GM19193 (cell line): Measurements from ENCODE around the gene SERINC3.

Experiments
- POLR2A ChIP-seq: IDR thresholded peaks from 4 replicates; pipeline ENCODE4 v1.6.1; 2011; ENCODE audit not compliant: insufficient read depth, insufficient read length; ENCODE audit errors: extremely low read depth

SERINC3 gene

DNA sequence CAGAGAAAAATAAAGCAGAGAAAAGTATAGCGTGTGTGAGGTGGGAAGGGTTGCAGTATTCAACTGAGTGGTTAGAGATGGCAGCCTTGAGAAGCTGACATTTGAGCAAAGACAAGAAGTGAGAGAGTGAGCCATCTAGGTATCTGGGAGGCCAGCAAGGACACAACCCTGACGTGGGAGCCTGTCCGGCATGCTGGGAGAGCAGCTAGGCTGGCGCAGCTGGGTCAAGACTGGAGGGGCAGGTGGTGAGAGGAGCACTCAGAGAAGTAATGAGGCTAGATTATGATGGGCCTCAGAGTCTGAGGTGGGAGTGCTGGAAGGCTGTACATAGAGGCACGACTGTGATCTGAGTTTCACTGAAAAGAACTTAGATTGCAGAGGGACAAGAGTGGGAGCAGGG lies 33.3 kb downstream of the SERINC3 start:
- no peak for TF ChIP-seq POLR2A

GRCh38 chr20:44485830-44486198 lies 36.1 kb downstream of the SERINC3 start:
- no peak for TF ChIP-seq POLR2A

GRCh38 chr20:44485078-44485829 lies 36.6 kb downstream of the SERINC3 start:
- no peak for TF ChIP-seq POLR2A

DNA sequence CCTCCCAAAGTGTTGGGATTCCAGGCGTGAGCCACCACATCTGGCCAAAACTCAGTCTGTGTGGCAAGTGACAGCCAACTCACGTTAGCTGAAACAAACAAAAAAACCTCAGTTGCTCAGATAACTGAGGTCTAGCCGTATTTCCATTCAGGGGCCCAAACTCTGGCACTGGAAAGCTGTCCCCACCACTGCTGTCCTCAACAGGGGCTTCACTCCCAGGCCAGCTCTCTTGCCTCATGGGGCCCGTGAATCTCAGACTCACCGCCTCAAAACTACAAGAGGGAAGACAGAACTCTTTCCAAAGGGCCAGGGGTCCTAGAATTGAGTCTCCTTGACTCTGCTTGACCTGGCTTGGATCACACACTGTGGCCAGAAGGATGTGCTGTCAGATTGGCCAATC lies 38.8 kb downstream of the SERINC3 start:
- TF ChIP-seq POLR2A = no peak

GRCh38 chr20:44481719-44482416 lies 40.0 kb downstream of the SERINC3 start:
- TF ChIP-seq POLR2A = no peak

DNA sequence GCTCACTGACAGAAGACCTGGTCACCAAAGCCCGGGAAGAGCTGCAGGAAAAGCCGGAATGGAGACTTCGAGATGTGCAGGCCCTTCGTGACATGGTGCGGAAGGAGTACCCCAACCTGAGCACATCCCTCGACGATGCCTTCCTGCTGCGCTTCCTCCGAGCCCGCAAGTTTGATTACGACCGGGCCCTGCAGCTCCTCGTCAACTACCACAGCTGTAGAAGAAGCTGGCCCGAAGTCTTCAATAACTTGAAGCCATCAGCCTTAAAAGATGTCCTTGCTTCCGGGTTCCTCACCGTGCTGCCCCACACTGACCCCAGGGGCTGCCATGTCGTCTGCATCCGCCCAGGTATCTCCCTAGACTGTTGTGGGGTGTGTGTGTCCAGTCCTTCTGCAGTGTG lies 41.8 kb downstream of the SERINC3 start:
- TF ChIP-seq POLR2A = no peak

- TF ChIP-seq POLR2A = no peak
Observed at GRCh38 chr20:44479643-44480042, 42.2 kb downstream of the SERINC3 start.

DNA sequence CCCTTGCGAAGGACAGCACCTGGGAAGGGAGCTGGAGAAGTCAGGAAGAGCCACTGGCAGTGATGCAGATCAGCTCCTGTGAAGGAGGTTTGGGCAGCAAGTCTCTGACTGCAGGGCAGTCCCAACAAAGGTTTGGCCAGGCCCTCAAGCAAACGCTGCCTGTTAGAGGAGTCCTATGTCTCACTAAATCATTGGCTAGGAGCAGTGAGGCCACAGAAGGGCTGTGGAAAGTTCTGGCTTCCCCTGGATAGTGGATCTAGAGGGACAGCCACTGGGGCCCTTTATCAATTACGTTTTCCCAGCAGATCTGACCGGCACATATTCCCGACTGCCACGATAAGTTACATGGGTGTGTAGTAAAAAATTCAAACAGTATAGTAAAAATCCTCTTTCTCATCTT lies 43.7 kb downstream of the SERINC3 start:
- TF ChIP-seq POLR2A = no peak

GRCh38 chr20:44477151-44477550 lies 44.7 kb downstream of the SERINC3 start:
- no peak for TF ChIP-seq POLR2A

DNA sequence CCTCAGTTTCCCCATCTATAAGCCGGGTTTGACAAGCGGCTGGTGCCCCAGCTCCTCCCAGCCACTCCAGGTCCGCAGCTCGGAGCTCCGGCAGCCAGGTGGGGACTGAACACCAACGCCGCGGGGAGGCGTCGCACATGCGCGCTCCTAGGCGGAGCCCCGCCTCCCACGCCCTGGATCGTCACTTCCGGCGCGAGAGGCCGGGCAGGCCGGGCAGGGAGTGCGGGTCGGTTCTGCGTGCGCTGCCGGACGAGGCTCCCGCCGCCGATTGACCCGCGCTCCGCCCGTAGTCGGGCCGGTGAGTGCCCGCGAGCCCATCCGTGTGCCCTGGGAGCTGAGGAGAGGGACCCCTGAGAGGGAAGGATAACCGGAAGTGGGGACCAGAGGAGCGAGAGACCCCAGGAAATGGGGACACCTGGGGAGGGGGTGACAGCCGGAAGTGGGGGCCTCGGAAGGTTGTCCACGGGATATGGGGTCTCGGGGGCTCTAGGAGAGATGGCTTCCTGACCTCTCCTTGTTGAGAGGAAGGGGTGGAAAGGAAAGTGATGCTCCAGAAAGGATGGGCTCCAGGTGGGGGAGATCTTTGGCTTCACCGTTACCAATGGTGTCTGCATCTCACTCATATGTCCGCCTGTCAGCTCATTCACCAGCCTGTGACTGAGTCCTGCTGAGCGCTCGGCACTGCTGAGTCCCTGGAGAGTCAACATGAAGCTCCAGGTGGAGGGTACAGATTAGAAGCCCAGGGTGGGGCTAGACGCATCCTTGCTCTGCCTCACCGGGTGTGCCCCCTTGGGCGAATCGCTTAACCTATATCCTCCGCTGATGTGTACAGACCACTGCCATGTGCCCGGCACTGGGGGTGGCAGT lies 45.9 kb downstream of the SERINC3 start, which contains the start of gene TTPAL:
TTPAL (plus strand) TSS at position 181 of the 867 bp plus-strand sequence. CDS start 4,126 bp downstream, outside the sequence.
- TF ChIP-seq POLR2A = peak; percentile 98

DNA sequence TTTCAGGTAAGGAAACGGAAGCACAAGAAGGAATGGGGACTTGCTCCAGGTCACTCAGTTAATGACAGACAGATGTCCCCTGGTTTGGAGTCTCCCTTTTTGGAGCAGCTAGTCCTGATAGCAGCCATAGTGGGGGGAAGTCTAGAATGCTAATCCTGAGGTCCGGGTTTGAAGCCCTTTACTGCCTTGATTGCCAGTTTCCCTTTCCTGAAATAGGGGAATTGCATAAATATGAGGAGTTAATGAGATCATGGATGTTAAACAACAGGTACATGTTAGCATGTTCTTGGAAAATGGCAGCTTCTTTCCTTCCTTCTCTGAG lies 46.5 kb downstream of the SERINC3 start:
- no peak for TF ChIP-seq POLR2A

DNA sequence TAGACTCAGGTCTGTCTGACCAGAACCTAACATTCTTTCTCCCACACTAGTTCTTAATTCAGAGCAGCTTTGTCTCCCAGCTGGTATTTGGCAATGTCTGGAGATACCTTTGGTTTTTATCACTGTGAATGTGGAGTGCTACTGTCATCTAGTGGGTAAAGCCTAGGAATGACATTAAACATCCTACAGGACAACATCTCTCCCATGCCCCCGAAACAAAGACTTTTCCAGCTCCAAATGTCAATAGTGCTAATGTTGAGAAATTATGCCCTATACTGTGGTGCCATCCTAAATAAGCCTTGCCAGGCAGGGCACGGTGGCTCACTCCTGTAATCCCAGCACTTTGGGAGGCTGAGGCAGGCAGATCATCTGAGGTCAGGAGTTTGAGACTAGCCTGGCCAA lies 50.4 kb downstream of the SERINC3 start:
- no peak for TF ChIP-seq POLR2A

DNA sequence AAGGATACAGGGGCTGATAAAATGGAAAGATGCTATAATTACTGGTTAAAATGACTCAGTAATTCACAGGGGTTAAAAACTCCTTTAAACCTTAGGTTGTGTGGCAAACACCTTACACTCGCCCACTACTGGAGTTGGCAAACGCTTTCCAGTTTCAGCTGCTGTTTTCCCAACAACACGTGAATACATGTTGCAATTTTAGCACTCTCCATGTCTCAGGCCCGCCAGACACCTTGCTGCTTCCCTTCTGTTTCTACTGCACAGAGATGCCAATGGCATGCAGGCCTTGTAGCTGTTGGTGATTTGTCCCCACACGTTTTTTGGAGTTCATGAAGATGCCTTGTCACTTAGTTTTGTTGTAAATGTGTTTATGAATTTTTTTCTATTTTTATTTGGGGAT lies 51.5 kb downstream of the SERINC3 start:
- TF ChIP-seq POLR2A = no peak

- TF ChIP-seq POLR2A = no peak
Observed at GRCh38 chr20:44468044-44468782, 53.7 kb downstream of the SERINC3 start.
